SU-DHL-6 (cell line): ENCODE data around the gene OSER1.

Source experiments
- H2AFZ ChIP-seq: fragments of 200-600 bp; sonication (generic); 2 replicates; pipeline ENCODE4 v1.6.1; 2014; ENCODE audit warnings: low read depth, mild to moderate bottlenecking, moderate library complexity, mixed read lengths, antibody characterized with exemption, low read length; ENCODE audit not compliant: severe bottlenecking
- H3F3A ChIP-seq: fragments of 200-600 bp; shearing (Covaris generic); 2 replicates; pipeline ENCODE4 v1.6.0; 2016; ENCODE audit warnings: antibody characterized with exemption, mild to moderate bottlenecking; ENCODE audit not compliant: insufficient read depth
- H3K27ac ChIP-seq: fragments of 200-600 bp; sonication (generic); 2 replicates; pipeline ENCODE4 v1.5.1; 2016; ENCODE audit warnings: low read depth, mild to moderate bottlenecking, low read length, moderate library complexity, mixed read lengths
- H3K27me3 ChIP-seq: fragments of 200-600 bp; sonication (generic), shearing (Covaris generic); 2 replicates; pipeline ENCODE4 v1.6.0; 2014; ENCODE audit warnings: mild to moderate bottlenecking, low read length
- H3K36me3 ChIP-seq: fragments of 200-600 bp; sonication (generic); 2 replicates; pipeline ENCODE4 v1.6.1; 2014; ENCODE audit warnings: mild to moderate bottlenecking, low read length, mixed read lengths
- H3K4me2 ChIP-seq: fragments of 300-600, 200-600 bp; shearing (Covaris generic), sonication (generic); 2 replicates; pipeline ENCODE4 v1.6.0; 2014; ENCODE audit warnings: low read length, low read depth, mild to moderate bottlenecking; ENCODE audit not compliant: poor library complexity, severe bottlenecking
- H3K4me3 ChIP-seq: fragments of 200-600 bp; sonication (generic); 2 replicates; pipeline ENCODE4 v1.5.1; 2014; ENCODE audit warnings: antibody characterized with exemption, low read length, mild to moderate bottlenecking, mixed read lengths; ENCODE audit not compliant: insufficient read depth, poor library complexity, severe bottlenecking
- H3K79me2 ChIP-seq: fragments of 200-600 bp; sonication (generic); 2 replicates; pipeline ENCODE4 v1.6.1; 2014; ENCODE audit warnings: mild to moderate bottlenecking, low read length, moderate library complexity; ENCODE audit not compliant: insufficient read depth
- H3K9ac ChIP-seq: fragments of 200-600 bp; sonication (generic); 2 replicates; pipeline ENCODE4 v1.7.0; 2014; ENCODE audit warnings: mild to moderate bottlenecking, low read length
- H3K9me2 ChIP-seq: fragments of 200-600 bp; sonication (generic); replicated peaks from 2 replicates; pipeline ENCODE4 v1.6.1; 2014; ENCODE audit warnings: low read length; ENCODE audit not compliant: insufficient read depth
- H3K9me3 ChIP-seq: fragments of 200-600 bp; sonication (generic); 2 replicates; pipeline ENCODE4 v1.6.1; 2014; ENCODE audit warnings: low read length, mixed read lengths; ENCODE audit not compliant: insufficient read depth
- H4K20me1 ChIP-seq: fragments of 200-600 bp; sonication (generic); 2 replicates; pipeline ENCODE4 v1.6.1; 2014; ENCODE audit warnings: low read depth, mild to moderate bottlenecking, antibody characterized with exemption, low read length, moderate library complexity, mixed read lengths
- EZH2phosphoT487 ChIP-seq: fragments of 200-600 bp; sonication (generic), shearing (Covaris generic); conservative IDR thresholded peaks from 2 replicates; pipeline ENCODE4 v1.6.1; 2018; ENCODE audit warnings: mild to moderate bottlenecking, antibody characterized with exemption, low read length, moderate library complexity, mixed read lengths
- TF ChIP-seq, protein P1 (sequence below): fragments of 200-600 bp; sonication (generic); IDR thresholded peaks from one replicate; pipeline ENCODE4 v1.5.1; 2017; ENCODE audit warnings: antibody characterized with exemption, mild to moderate bottlenecking, low read length, moderate library complexity; ENCODE audit not compliant: insufficient read depth, poor library complexity, severe bottlenecking

Gene OSER1

DNA sequence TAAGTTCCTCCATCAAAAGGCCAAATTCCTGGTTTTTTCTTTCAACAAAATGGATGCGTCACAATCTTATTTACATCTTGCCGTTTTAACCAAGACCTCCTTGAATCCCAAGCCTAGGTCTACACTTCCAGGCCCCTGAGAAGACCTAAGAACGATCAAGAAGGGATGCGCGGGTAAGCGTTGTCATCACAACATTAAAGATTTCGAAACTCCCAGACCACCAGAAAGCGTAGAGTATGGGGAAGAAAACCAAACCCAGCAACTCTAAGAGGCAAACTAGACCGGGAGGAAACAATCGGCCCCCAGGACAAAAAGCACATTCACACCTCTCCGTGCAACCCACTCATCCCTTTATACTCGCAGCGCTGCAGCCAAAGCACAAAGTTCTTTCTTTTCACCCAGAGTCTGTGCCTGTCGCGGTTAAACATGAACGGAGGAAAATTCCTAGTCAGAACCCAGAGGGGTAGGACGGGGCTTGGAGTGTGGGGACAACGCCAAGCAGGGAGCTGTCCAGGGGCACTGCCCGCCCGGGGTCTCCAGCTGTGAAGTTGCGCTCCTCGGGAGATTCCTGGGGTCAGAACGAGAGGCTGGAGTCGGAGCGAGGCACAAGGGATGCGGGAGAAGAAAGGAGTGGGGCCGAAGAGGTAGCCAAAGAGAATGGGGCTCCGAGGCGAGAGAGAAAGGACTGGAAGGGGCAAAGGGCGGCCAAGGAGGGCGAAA, 725 bp downstream of the OSER1 start:
- Histone ChIP-seq H3K9me2 (no peaks in the 10 kb centered on the region), H4K20me1 (peaks cover 23% of the 10 kb centered on the region), H3K27ac (peak overlapping the region; percentile 68), H3K9me3 (no peaks in the 10 kb centered on the region), H3K4me3 (peak overlapping the region; percentile 97), H3F3A (peaks cover 5% of the 10 kb centered on the region; the same call in 1 of the 2 replicates), H3K27me3 (no peaks in the 10 kb centered on the region), H3K79me2 (peaks cover 44% of the 10 kb centered on the region), H3K4me2 (peak overlapping the region; percentile 91), H3K9ac (peak overlapping the region; percentile 93), H3K36me3 (peaks cover 4% of the 10 kb centered on the region; the same call in 1 of the 2 replicates), H2AFZ (peak overlapping the region; percentile 52)
- TF ChIP-seq, protein P1, sequence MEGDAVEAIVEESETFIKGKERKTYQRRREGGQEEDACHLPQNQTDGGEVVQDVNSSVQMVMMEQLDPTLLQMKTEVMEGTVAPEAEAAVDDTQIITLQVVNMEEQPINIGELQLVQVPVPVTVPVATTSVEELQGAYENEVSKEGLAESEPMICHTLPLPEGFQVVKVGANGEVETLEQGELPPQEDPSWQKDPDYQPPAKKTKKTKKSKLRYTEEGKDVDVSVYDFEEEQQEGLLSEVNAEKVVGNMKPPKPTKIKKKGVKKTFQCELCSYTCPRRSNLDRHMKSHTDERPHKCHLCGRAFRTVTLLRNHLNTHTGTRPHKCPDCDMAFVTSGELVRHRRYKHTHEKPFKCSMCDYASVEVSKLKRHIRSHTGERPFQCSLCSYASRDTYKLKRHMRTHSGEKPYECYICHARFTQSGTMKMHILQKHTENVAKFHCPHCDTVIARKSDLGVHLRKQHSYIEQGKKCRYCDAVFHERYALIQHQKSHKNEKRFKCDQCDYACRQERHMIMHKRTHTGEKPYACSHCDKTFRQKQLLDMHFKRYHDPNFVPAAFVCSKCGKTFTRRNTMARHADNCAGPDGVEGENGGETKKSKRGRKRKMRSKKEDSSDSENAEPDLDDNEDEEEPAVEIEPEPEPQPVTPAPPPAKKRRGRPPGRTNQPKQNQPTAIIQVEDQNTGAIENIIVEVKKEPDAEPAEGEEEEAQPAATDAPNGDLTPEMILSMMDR, result no peak
- TF ChIP-seq EZH2phosphoT487, result no peak

DNA sequence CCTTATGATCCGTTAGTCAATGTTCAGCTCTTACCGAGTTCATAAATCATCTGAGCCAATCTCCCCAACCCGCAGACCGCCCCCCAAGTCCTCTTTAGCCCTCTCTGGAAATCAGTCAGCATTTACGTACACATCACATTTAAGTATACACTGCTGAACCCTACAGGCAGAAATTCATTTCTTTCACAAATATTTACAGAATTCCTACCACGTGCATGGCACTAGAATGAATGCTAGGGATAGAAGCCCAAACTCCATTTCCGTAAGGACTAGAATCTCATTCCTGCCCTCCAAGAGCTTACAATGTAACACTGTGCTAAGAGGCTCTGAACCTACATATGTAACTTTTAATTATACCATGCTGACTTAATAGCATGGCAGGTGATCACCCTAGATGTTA, 1.8 kb downstream of the OSER1 start:
- peak overlapping the region; percentile 93 for H3K9ac ChIP-seq
- H3F3A ChIP-seq, result peaks cover 5% of the 10 kb centered on the region; the same call in 1 of the 2 replicates
- H3K4me3 ChIP-seq, result peak overlapping the region; percentile 97
- H3K9me2 ChIP-seq, result no peaks in the 10 kb centered on the region
- peaks cover 4% of the 10 kb centered on the region; the same call in 1 of the 2 replicates for H3K36me3 ChIP-seq
- H3K4me2 ChIP-seq, result peak overlapping the region; percentile 91
- H3K27ac ChIP-seq, result no peak overlapping the region
- TF ChIP-seq EZH2phosphoT487, result no peak
- TF ChIP-seq, protein P1, result no peak
- peaks cover 23% of the 10 kb centered on the region for H4K20me1 ChIP-seq
- H3K79me2 ChIP-seq, result peaks cover 51% of the 10 kb centered on the region
- H3K27me3 ChIP-seq, result no peaks in the 10 kb centered on the region
- no peak overlapping the region for H2AFZ ChIP-seq
- H3K9me3 ChIP-seq, result no peaks in the 10 kb centered on the region

DNA sequence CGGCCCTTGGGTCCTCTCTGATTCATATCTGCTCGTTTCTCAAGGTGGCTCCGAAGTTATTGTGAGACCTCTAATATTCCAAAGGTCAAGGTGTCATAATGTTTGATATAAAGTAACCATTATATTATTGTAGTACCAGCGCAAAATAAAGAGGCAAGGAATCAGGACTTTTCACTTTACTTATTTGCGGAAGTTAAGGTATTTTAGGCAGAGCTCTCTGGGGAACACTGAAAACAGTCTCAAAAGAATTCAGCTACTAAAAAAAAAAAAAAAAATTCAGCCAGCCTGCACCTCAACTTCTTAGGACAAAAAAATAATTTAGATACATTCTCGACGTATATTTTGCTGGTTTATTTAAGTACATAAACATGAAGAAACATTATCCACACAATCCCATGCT, 2.4 kb downstream of the OSER1 start:
- peaks cover 5% of the 10 kb centered on the region; the same call in 1 of the 2 replicates for H3F3A ChIP-seq
- H3K9ac ChIP-seq, result peak overlapping the region; percentile 93
- TF ChIP-seq EZH2phosphoT487, result no peak
- TF ChIP-seq, protein P1, result no peak
- peaks cover 4% of the 10 kb centered on the region; the same call in 1 of the 2 replicates for H3K36me3 ChIP-seq
- H3K79me2 ChIP-seq, result peaks cover 51% of the 10 kb centered on the region
- peaks cover 23% of the 10 kb centered on the region for H4K20me1 ChIP-seq
- peak overlapping the region; percentile 91 for H3K4me2 ChIP-seq
- H3K9me3 ChIP-seq, result no peaks in the 10 kb centered on the region
- peak overlapping the region; percentile 97 for H3K4me3 ChIP-seq
- no peak overlapping the region for H3K27ac ChIP-seq
- no peak overlapping the region for H2AFZ ChIP-seq
- no peaks in the 10 kb centered on the region for H3K9me2 ChIP-seq
- H3K27me3 ChIP-seq, result no peaks in the 10 kb centered on the region
